ENCODE results near the gene ARID1B.

Gene ARID1B

DNA sequence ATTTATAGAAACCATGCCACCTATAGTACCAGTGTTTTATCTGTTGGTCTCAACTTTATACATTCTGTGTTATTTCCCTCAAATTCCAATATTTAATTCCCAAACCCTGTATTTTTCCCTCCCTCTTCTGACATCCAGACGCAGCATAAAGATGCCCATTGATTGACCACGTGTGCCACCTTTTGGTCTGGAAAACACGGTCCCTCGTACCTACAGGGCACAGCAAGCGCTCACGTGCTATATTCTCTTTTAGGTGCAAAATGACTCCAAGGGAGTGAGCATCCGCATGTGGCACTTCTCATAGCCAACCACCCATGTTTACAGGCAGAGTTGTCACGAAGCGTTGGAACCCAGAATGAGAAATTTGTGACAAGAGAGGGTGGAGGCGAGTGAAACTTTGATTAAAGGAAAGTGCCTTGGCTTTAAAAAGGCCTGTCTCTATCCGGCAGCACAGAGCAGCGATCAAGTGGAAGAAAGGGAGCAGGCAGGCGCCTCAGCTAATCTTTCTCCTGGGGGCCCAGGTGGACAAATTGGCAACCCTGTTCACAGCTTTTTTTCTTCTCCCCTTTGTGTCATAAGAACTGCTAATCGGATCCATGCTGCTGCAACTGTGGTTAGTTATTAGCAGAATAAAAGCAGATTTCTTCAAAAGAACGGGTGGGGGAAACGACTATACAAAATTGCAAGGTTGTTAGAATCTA is 320.2 kb downstream of the ARID1B start:
- no peak overlapping the region for H3K4me3 ChIP-seq (ENCODE audit: low read length)
- H3K36me3 ChIP-seq (ENCODE audit: control insufficient read depth, insufficient read depth, low read length): no peaks in the 10 kb centered on the region
- H3K9ac ChIP-seq (ENCODE audit: low read length): no peak overlapping the region
- H3K9me3 ChIP-seq (ENCODE audit: control insufficient read depth, low read length): no peaks in the 10 kb centered on the region
- H3K27me3 ChIP-seq (ENCODE audit: control insufficient read depth, insufficient read depth, low read length): no peaks in the 10 kb centered on the region
- H3K4me1 ChIP-seq (ENCODE audit: control insufficient read depth, insufficient read depth, low read length): peaks cover 23% of the 10 kb centered on the region

GRCh38 chr6:157098999-157099398 is 321.8 kb downstream of the ARID1B start:
- H3K4me1 ChIP-seq (ENCODE audit: control insufficient read depth, insufficient read depth, low read length): peaks cover 23% of the 10 kb centered on the region
- no peak overlapping the region for H3K9ac ChIP-seq (ENCODE audit: low read length)
- no peaks in the 10 kb centered on the region for H3K9me3 ChIP-seq (ENCODE audit: control insufficient read depth, low read length)
- no peaks in the 10 kb centered on the region for H3K36me3 ChIP-seq (ENCODE audit: control insufficient read depth, insufficient read depth, low read length)
- no peaks in the 10 kb centered on the region for H3K27me3 ChIP-seq (ENCODE audit: control insufficient read depth, insufficient read depth, low read length)
- H3K4me3 ChIP-seq (ENCODE audit: low read length): no peak overlapping the region

GRCh38 chr6:157099912-157100593 is 322.9 kb downstream of the ARID1B start:
- no peak overlapping the region for H3K4me3 ChIP-seq (ENCODE audit: low read length)
- no peaks in the 10 kb centered on the region for H3K9me3 ChIP-seq (ENCODE audit: control insufficient read depth, low read length)
- no peaks in the 10 kb centered on the region for H3K36me3 ChIP-seq (ENCODE audit: control insufficient read depth, insufficient read depth, low read length)
- H3K9ac ChIP-seq (ENCODE audit: low read length): no peak overlapping the region
- no peaks in the 10 kb centered on the region for H3K27me3 ChIP-seq (ENCODE audit: control insufficient read depth, insufficient read depth, low read length)
- peaks cover 23% of the 10 kb centered on the region for H3K4me1 ChIP-seq (ENCODE audit: control insufficient read depth, insufficient read depth, low read length)

DNA sequence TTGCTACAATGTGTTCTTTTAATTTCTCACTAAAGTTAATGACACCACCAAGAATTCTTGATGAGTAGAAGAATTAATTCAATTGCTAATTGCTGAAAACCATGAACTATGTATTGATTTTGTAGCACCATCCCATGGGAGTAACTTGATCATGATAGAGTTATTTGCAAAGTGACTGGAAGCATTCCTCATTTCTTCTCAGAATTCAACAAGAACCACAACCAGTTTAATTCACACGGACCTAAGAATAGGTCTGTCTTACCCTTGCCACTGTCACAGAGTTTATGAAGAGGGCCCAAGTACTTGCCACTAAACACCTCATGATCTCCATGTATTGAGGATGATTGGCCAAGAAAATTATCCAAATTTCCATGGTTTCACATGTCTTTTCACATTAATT is 324.0 kb downstream of the ARID1B start:
- H3K27me3 ChIP-seq (ENCODE audit: control insufficient read depth, insufficient read depth, low read length): no peaks in the 10 kb centered on the region
- H3K4me3 ChIP-seq (ENCODE audit: low read length): no peak overlapping the region
- no peaks in the 10 kb centered on the region for H3K36me3 ChIP-seq (ENCODE audit: control insufficient read depth, insufficient read depth, low read length)
- H3K4me1 ChIP-seq (ENCODE audit: control insufficient read depth, insufficient read depth, low read length): peaks cover 23% of the 10 kb centered on the region
- H3K9me3 ChIP-seq (ENCODE audit: control insufficient read depth, low read length): no peaks in the 10 kb centered on the region
- H3K9ac ChIP-seq (ENCODE audit: low read length): no peak overlapping the region

GRCh38 chr6:157104803-157105202 is 327.6 kb downstream of the ARID1B start:
- no peak overlapping the region for H3K4me3 ChIP-seq (ENCODE audit: low read length)
- peaks cover 23% of the 10 kb centered on the region for H3K4me1 ChIP-seq (ENCODE audit: control insufficient read depth, insufficient read depth, low read length)
- H3K27me3 ChIP-seq (ENCODE audit: control insufficient read depth, insufficient read depth, low read length): no peaks in the 10 kb centered on the region
- no peaks in the 10 kb centered on the region for H3K9me3 ChIP-seq (ENCODE audit: control insufficient read depth, low read length)
- H3K36me3 ChIP-seq (ENCODE audit: control insufficient read depth, insufficient read depth, low read length): no peaks in the 10 kb centered on the region
- no peak overlapping the region for H3K9ac ChIP-seq (ENCODE audit: low read length)

DNA sequence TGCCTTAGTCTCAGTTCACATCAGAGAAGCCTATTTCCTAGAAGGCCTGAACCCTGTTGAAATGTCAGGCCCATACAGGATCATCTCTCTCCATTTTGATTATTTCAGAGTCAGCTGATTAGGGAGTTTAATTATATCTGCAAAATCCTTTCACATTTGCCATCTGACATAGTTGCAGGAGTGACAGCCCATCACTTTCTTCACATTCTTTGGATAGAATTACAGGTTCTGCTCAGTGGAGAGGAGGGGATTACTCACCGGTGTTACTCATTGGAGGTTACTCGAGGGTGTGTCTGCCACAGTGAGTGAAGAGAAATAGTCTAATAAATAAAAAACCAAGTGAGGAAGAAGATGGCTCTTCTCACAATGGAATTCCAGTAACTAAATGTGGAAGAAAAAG is 329.3 kb downstream of the ARID1B start:
- Histone ChIP-seq H3K9me3 (ENCODE audit: control insufficient read depth, low read length) (no peaks in the 10 kb centered on the region), H3K36me3 (ENCODE audit: control insufficient read depth, insufficient read depth, low read length) (no peaks in the 10 kb centered on the region), H3K9ac (ENCODE audit: low read length) (no peak overlapping the region), H3K4me1 (ENCODE audit: control insufficient read depth, insufficient read depth, low read length) (peaks cover 27% of the 10 kb centered on the region), H3K4me3 (ENCODE audit: low read length) (no peak overlapping the region), H3K27me3 (ENCODE audit: control insufficient read depth, insufficient read depth, low read length) (no peaks in the 10 kb centered on the region)

DNA sequence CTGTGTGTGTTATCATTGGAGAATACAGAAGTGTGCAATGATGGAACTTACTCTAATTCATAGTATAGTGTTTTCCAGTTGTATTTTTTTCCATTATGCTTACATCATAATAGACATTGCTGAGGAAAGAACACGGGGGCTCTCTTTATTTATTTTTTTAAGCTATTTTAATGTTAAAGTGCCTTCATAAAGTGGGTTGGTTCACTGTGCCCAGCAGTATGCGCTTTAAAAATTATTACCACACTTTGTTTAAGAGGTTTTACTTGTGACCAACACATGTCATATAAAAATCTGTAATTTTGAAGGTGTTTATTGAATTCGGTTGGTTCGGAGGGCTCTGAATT is 330.4 kb downstream of the ARID1B start:
- Histone ChIP-seq H3K9ac (ENCODE audit: low read length) (no peak overlapping the region), H3K27me3 (ENCODE audit: control insufficient read depth, insufficient read depth, low read length) (no peaks in the 10 kb centered on the region), H3K4me1 (ENCODE audit: control insufficient read depth, insufficient read depth, low read length) (peaks cover 27% of the 10 kb centered on the region), H3K36me3 (ENCODE audit: control insufficient read depth, insufficient read depth, low read length) (no peaks in the 10 kb centered on the region), H3K4me3 (ENCODE audit: low read length) (no peak overlapping the region), H3K9me3 (ENCODE audit: control insufficient read depth, low read length) (no peaks in the 10 kb centered on the region)

GRCh38 chr6:157107915-157108651 is 330.9 kb downstream of the ARID1B start:
- Histone ChIP-seq H3K36me3 (ENCODE audit: control insufficient read depth, insufficient read depth, low read length) (no peaks in the 10 kb centered on the region), H3K9me3 (ENCODE audit: control insufficient read depth, low read length) (no peaks in the 10 kb centered on the region), H3K9ac (ENCODE audit: low read length) (no peak overlapping the region), H3K4me3 (ENCODE audit: low read length) (no peak overlapping the region), H3K4me1 (ENCODE audit: control insufficient read depth, insufficient read depth, low read length) (peaks cover 27% of the 10 kb centered on the region), H3K27me3 (ENCODE audit: control insufficient read depth, insufficient read depth, low read length) (no peaks in the 10 kb centered on the region)

GRCh38 chr6:157108923-157109322 is 331.7 kb downstream of the ARID1B start:
- H3K4me1 ChIP-seq (ENCODE audit: control insufficient read depth, insufficient read depth, low read length): peaks cover 27% of the 10 kb centered on the region
- H3K9me3 ChIP-seq (ENCODE audit: control insufficient read depth, low read length): no peaks in the 10 kb centered on the region
- no peak overlapping the region for H3K9ac ChIP-seq (ENCODE audit: low read length)
- no peak overlapping the region for H3K4me3 ChIP-seq (ENCODE audit: low read length)
- peaks cover 2% of the 10 kb centered on the region for H3K36me3 ChIP-seq (ENCODE audit: control insufficient read depth, insufficient read depth, low read length)
- no peaks in the 10 kb centered on the region for H3K27me3 ChIP-seq (ENCODE audit: control insufficient read depth, insufficient read depth, low read length)

GRCh38 chr6:157110607-157111006 is 333.4 kb downstream of the ARID1B start:
- Histone ChIP-seq H3K9ac (ENCODE audit: low read length) (no peak overlapping the region), H3K36me3 (ENCODE audit: control insufficient read depth, insufficient read depth, low read length) (peaks cover 3% of the 10 kb centered on the region), H3K27me3 (ENCODE audit: control insufficient read depth, insufficient read depth, low read length) (no peaks in the 10 kb centered on the region), H3K9me3 (ENCODE audit: control insufficient read depth, low read length) (no peaks in the 10 kb centered on the region), H3K4me3 (ENCODE audit: low read length) (no peak overlapping the region), H3K4me1 (ENCODE audit: control insufficient read depth, insufficient read depth, low read length) (peaks cover 27% of the 10 kb centered on the region)

DNA sequence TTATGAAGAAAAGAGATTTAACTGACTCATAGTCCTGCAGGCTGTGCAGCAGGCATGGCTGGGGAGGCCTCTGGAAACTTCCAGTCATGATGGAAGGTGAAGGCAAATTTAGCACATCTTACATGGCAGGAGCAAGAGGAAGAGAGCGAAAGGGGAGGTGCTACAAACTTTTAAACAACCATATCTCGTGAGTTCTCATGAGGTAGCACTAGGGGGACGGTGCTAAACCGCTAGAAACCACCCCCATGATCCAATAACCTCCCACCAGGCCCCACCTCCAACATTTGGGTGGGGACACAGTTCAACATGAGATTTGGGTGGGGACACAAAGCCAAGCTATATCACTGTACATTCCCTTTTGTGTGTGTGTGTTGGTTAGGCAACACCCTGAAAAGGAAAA is 336.2 kb downstream of the ARID1B start:
- H3K9ac ChIP-seq (ENCODE audit: low read length): no peak overlapping the region
- no peaks in the 10 kb centered on the region for H3K9me3 ChIP-seq (ENCODE audit: control insufficient read depth, low read length)
- H3K27me3 ChIP-seq (ENCODE audit: control insufficient read depth, insufficient read depth, low read length): no peaks in the 10 kb centered on the region
- H3K4me1 ChIP-seq (ENCODE audit: control insufficient read depth, insufficient read depth, low read length): peaks cover 23% of the 10 kb centered on the region
- no peak overlapping the region for H3K4me3 ChIP-seq (ENCODE audit: low read length)
- H3K36me3 ChIP-seq (ENCODE audit: control insufficient read depth, insufficient read depth, low read length): peaks cover 3% of the 10 kb centered on the region

DNA sequence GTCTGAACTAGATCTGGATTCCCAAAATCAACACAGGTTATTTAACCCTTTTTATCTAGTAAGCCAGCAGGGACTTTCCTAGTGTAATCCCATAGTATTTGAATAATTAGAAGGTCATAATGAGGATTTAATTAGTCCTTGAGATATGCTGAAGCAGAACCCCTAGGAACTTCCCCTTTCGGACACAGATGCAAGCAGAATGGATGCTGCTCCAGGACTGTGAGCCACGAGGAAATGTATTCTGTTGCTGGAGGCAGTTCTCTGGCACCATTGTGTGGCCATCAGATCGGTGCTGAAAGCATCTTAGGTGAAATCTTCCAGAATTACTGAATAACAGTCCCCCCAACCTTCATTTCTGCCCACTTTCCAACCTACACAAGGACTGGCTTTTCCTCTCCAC is 339.2 kb downstream of the ARID1B start:
- no peak overlapping the region for H3K9ac ChIP-seq (ENCODE audit: low read length)
- H3K27me3 ChIP-seq (ENCODE audit: control insufficient read depth, insufficient read depth, low read length): no peaks in the 10 kb centered on the region
- no peaks in the 10 kb centered on the region for H3K9me3 ChIP-seq (ENCODE audit: control insufficient read depth, low read length)
- H3K4me3 ChIP-seq (ENCODE audit: low read length): no peak overlapping the region
- no peaks in the 10 kb centered on the region for H3K4me1 ChIP-seq (ENCODE audit: control insufficient read depth, insufficient read depth, low read length)
- H3K36me3 ChIP-seq (ENCODE audit: control insufficient read depth, insufficient read depth, low read length): peaks cover 3% of the 10 kb centered on the region

All from mucosa of stomach (tissue), 1 donor.